SIG-M5 treated with dmso at 0.1 percent for 504 hours (cell line): ENCODE measurements around the gene ZFR.
A peak's percentile ranks its signal among the peaks of the same experiment; 100 is the strongest.
"Not testable (repeated sequence)": the region's sequence is repeated elsewhere in the genome, so short reads cannot be mapped to it uniquely, and the experiment has no call there.

ENCODE experiments used
- DNase-seq: peaks from one replicate; lab custom pipeline; 2025; ENCODE audit not compliant: unreplicated experiment; lab: John Stamatoyannopoulos, UW

The ZFR gene

DNA sequence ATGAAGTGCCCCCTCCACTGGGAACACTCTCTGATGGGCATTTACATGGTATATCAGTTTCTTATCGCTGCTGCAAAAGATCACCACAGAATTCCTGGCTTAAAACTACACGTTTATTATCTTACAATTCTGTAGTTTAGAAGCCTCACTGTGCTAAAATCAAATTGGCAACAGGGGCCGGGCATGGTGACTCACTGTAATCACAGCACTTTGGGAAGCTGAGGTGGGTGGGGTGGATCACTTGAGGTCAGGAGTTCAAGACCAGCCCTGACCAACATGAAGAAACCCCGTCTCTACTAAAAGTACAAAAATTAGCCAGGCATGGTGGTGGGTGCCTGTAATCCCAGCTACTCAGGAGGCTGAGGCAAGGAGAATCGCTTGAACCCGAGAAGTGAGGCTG, 7.8 kb upstream of the ZFR start:
- DNase-seq, result not testable (repeated sequence)

GRCh38 chr5:32450952-32451351, 6.4 kb upstream of the ZFR start:
- peak; percentile 48 for DNase-seq

- no peak for DNase-seq
Observed at GRCh38 chr5:32449262-32449661, 4.7 kb upstream of the ZFR start.

GRCh38 chr5:32446630-32447029, 2.1 kb upstream of the ZFR start:
- peak; percentile 46 for DNase-seq

- DNase-seq, result no peak
Observed at GRCh38 chr5:32445831-32446614, 1.5 kb upstream of the ZFR start.

DNA sequence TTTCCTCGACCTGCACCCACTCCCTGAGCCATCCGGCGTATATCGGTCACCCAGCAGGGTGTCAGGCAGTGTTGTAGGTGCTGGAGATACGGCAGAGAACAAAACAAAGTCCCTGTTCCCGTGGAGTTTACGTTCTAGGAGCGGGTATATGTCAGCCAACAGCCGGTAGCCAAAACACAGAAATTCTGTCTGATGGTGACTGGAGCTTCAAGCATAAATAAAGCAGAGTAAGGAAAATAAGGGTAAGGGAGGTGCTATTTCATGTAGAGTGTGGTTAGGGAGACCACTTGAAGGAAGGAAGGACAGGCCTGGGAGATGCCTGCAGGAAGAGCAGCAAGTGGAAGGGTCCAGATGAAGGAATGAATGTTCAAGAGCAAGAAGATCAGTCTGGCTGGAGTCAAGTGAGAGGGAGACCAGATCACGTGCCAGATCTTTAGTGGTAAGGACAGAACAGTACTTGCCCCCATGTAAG, 783 bp upstream of the ZFR start:
- DNase-seq, result no peak

DNA sequence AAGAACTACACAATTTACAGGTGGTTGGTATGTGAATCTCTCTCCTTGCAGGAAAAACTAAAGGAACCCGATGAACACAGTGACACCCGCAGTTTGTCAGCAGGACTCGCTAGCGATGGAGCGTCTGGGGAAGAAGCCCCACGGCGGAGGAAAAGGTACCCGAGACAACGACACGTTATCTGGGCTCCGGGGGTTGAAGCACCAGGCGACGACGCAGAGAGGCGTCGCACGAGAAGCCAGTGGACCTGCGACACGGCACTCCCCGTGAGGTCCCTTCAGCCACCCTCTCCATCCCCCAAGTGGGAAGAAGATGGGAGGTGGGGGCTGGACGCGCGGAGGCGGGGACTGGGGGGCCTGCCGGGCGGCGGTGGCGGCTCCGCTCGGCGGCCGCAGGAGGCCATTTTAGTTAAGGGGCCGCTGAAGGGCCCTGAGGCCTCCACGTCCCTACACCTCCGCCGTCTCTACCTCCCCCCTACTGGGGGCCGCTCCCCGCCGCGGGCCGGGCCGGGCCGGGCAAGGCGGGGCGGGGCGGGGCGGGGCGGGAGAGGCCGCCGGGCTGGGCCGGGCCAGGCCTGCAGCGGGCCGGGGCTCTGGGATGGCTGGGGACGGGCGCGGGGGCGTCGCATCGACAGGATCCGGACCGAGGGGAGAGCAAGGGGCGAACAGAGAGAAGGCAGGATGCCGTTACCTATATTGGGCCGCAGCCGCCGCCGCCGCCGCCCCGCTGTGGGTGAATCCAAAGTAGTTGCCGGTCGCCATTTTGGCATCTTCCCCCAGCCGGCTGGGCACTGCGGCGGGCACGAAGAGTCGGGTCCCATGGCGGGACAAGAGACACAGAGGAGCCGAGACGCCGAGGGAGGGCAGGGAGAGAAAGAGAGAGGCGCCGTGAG, 754 bp downstream of the ZFR start:
- DNase-seq, result peak; percentile 60

- peak; percentile 60 for DNase-seq
Observed at GRCh38 chr5:32443145-32443540, 1.4 kb downstream of the ZFR start.

DNA sequence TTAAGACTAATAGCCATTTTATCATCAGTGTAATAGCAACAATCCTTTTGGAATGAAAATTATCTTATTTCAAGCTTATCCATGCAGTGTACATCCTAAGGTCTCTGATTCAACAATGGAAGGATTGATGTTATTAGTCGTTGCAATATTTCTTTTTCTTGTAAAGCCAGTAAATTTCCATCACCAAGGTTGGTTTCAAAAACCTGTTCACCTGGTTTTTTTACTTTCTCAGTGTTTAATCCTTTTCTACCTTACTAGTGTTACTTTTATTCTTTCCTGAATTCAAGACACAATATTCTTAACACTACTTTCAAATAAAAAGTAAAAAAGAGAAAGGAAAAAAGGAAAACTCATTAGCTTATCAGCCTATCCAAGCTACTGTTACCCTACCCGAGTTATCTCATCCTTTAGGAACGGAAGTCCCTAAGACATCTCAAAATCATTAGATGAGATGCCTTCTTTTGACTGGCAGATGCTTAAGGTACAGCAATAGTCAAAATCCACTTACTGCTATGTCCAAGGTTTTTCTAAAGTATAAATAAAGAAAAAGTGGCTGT, 5.4 kb downstream of the ZFR start:
- DNase-seq, result no peak

GRCh38 chr5:32436553-32437242, 7.8 kb downstream of the ZFR start:
- DNase-seq, result no peak

- no peak for DNase-seq
Observed at GRCh38 chr5:32435383-32435782, 9.2 kb downstream of the ZFR start.

GRCh38 chr5:32434221-32434620, 10.3 kb downstream of the ZFR start:
- DNase-seq, result no peak

DNA sequence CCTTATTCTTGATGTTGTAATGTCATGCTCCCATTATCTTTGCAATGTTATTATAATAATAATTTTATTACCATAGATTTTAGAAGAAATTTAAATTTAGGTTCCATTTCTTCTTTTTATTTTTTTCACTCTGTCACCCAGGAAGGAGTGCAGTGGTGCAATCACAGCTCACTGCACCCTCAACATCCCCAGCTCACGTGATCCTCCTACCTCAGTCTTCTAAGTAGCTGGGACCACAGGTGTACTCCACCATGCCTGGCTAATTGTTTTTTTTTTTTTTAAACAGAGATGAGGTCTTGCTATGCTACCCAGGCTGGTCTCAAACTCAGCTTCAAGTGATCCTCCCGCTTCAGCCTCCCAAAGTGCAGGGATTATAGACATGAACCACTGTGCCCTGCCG, 11.9 kb downstream of the ZFR start:
- no peak for DNase-seq

GRCh38 chr5:32430825-32431224, 13.7 kb downstream of the ZFR start:
- not testable (repeated sequence) for DNase-seq

DNA sequence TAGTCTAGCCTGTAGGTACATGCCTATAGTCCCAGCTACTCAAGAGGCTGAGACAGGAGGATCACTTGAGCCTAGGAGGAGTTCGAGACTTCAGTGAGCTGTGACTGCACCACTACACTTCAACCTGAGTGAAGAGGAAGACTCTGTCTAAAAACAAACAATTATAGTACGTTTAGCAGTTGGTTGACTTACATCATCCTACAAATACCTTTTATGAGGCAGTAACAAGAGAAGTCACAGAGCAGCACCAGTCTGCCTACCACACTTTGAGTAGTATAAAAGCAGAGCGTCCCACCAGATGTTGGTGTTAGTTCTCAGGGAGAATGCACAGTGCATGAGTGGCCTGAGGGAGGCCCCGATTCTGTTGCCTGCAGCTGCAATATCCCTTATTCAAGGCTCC, 16.1 kb downstream of the ZFR start:
- DNase-seq, result no peak

- no peak for DNase-seq
Observed at GRCh38 chr5:32426440-32427151, 17.9 kb downstream of the ZFR start.

DNA sequence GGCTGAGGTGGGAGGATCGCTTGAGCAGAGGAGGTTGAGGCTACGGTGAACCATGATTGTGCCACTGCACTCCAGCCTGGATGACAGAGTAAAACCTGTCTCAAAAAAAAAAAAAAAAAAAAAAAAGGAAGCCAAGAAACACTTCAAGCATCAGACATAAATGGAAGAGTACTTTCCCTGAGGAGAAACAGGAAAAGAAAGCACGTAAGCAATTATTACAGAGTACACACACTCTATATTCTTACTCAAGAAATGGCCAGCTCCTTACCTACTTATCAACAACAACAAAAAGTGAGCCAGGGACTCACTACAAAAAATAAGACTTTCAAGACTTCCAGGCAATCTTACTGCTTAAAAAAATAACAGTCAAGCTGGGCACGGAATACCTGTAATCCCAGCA, 21.8 kb downstream of the ZFR start:
- no peak for DNase-seq

GRCh38 chr5:32421075-32421474, 23.5 kb downstream of the ZFR start:
- DNase-seq, result no peak

DNA sequence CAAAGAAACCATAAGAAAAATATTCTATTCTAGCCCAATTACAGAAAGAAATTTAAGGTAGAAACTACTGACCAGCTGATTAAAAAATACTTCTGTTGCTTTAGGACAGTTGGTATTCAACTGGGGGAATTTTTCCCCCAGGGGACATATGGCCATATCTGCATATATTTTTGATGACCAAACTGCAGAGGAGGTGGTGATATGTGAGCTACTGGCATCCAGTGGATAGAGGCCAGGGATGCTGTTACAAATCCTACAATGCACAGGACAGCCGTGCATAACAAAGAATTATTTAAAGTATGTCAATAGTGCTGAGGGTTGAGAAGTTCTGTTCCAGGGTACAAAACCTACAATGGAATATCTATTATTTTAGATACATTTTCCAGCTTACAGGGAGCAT, 24.0 kb downstream of the ZFR start:
- DNase-seq, result no peak

- no peak for DNase-seq
Observed at GRCh38 chr5:32419791-32420190, 24.7 kb downstream of the ZFR start.
